Fibroblast of lung (primary cell): Measurements from ENCODE around the gene CDKL5.
A peak's percentile ranks its signal among the peaks of the same experiment; 100 is the strongest.

Experiments used
- CTCF ChIP-seq, 2 donors: IDR thresholded peaks in 1 of 2; conservative IDR thresholded peaks in 1 of 2; 1 replicate in 1 of 2; 2 replicates in 1 of 2; pipeline ENCODE4 v1.5.1; 2011 to 2012; ENCODE audit warnings: low read length in 2 of 2, control low read depth in 1 of 2, inconsistent platforms in 1 of 2, low read depth in 1 of 2, mild to moderate bottlenecking in 1 of 2
- EZH2 ChIP-seq: IDR thresholded peaks from 2 replicates; pipeline ENCODE4 v1.5.1; 2012; ENCODE audit warnings: low read length, control low read depth, mild to moderate bottlenecking; ENCODE audit errors: missing control alignments

- TF ChIP-seq CTCF (conservative IDR thresholded peaks at IDR 0.05 in 1 of 2, IDR thresholded peaks at IDR 0.05 in 1 of 2; ENCODE audit: low read depth in 1 of 2, low read length in 2 of 2) (peak; percentile 42 to 61), EZH2 (no peak)
Measured at GRCh38 chrX:18377796-18378195, 47.6 kb upstream of the CDKL5 start.
